Measurements from ENCODE around the gene HOXD8.

DNA sequence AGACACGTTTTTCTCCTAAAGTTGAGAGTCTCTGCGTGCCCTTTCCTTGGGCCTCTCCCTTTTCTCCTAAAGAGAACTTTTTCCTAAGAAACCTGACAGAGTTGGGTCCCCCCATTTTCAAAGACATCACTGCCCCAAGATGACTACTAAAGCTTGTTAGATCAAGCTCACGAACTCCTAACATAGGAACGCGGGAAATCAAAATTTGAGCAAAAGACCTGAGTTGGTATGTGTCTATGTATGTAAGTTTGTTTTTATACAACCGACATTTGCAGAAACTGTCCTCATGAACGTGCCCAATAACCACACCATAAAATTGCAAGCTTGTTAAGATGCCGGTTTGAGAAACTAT, 35.6 kb upstream of the HOXD8 start:
- TF ChIP-seq FOXA1 (IDR thresholded peaks at IDR 0.05), result no peak
- TF ChIP-seq FOXM1 (IDR thresholded peaks at IDR 0.05; ENCODE audit: borderline replicate concordance), result no peak
- TF ChIP-seq FOXK2 (IDR thresholded peaks at IDR 0.05), result no peak
- no peak for TF ChIP-seq BHLHE40 (IDR thresholded peaks at IDR 0.05; ENCODE audit: borderline replicate concordance)
